GDM1 (cell line): ENCODE data around the gene DEPDC1.

Experiments
- DNase-seq: peaks from one replicate; lab custom pipeline; 2025; lab: John Stamatoyannopoulos, UW

DEPDC1 gene

GRCh38 chr1:68473060-68473459 lies 23.8 kb downstream of the DEPDC1 start:
- no peak for DNase-seq

GRCh38 chr1:68470388-68470970 lies 26.4 kb downstream of the DEPDC1 start:
- no peak for DNase-seq

- no peak for DNase-seq
These were observed 32.0 kb downstream of the DEPDC1 start for GRCh38 chr1:68464891-68465290.

- no peak for DNase-seq
These were observed 35.9 kb downstream of the DEPDC1 start for GRCh38 chr1:68460935-68461334.

GRCh38 chr1:68459796-68460195 lies 37.1 kb downstream of the DEPDC1 start:
- no peak for DNase-seq

- DNase-seq: no peak
These were observed 37.8 kb downstream of the DEPDC1 start for GRCh38 chr1:68459091-68459490.

- no peak for DNase-seq
These were observed 40.7 kb downstream of the DEPDC1 start for GRCh38 chr1:68456202-68456601.

- DNase-seq: no peak
These were observed 42.3 kb downstream of the DEPDC1 start for GRCh38 chr1:68454534-68454933.

- DNase-seq: no peak
These were observed 43.7 kb downstream of the DEPDC1 start for GRCh38 chr1:68453060-68453670.

- no peak for DNase-seq
These were observed 47.0 kb downstream of the DEPDC1 start, which contains the start of gene RPE65 for GRCh38 chr1:68449901-68450300. Gene RPE65 (minus strand): TSS chr1:68449954. CDS start chr1:68449905, 49 bp downstream.

- DNase-seq: no peak
These were observed 48.5 kb downstream of the DEPDC1 start for GRCh38 chr1:68448365-68448764.

GRCh38 chr1:68445709-68446108 lies 51.2 kb downstream of the DEPDC1 start:
- no peak for DNase-seq

GRCh38 chr1:68442822-68443556 lies 53.9 kb downstream of the DEPDC1 start:
- no peak for DNase-seq

- DNase-seq: no peak
These were observed 54.9 kb downstream of the DEPDC1 start for GRCh38 chr1:68442006-68442405.

GRCh38 chr1:68438310-68438709 lies 58.6 kb downstream of the DEPDC1 start:
- DNase-seq: no peak

- no peak for DNase-seq
These were observed 63.5 kb downstream of the DEPDC1 start for GRCh38 chr1:68433395-68433794.

- DNase-seq: no peak
These were observed 65.8 kb downstream of the DEPDC1 start for GRCh38 chr1:68431076-68431475.

GRCh38 chr1:68429233-68429808 lies 67.6 kb downstream of the DEPDC1 start:
- no peak for DNase-seq

GRCh38 chr1:68426594-68426993 lies 70.3 kb downstream of the DEPDC1 start:
- DNase-seq: no peak
